ENCODE measurements around the gene ELL2. TPM values are rescaled to one million over a fixed set of nuclear protein-coding genes. Genes with fewer than 3 reads are reported as not detected.

Gene ELL2
- total and polyA plus RNA-seq, 8 donors, result 15.3 to 62.7 (median 24.3) TPM

DNA sequence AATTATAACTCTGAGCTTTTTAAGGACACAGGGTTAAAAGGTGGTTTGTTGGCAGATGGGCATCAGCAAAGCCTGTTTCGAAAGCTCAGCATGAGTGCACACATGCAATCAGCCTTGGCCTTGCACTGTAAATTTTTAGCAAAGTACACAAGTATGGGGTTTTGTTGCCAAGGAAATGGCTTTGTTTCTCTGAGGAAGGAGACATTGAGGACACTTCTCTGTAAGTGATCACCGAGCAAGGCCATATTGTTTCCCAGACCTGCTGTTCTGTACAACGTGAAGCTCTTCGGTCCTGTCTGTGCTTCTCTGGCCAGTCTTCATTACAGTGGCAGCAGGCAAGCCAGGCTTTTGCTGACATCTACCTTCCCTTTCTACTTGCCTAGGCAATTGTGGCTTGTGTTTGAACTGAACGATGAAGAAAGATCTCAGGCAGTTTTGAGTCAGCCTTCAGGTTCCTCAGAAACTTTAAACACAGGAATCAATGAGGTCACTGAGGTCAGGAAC lies 111.2 kb downstream of the ELL2 start:
- no peak overlapping the region for H3K4me3 ChIP-seq
- H3K9me3 ChIP-seq, result no peaks in the 10 kb centered on the region
- H3K36me3 ChIP-seq, result no peaks in the 10 kb centered on the region
- H3K27ac ChIP-seq, result peak overlapping the region in 1 of 2 donors; percentile 18
- intact Hi-C loops (cut with DNase I), result no loop called here
- H3K4me1 ChIP-seq, result peaks cover 0 to 5% of the 10 kb centered on the region in 2 donors
- ATAC-seq, result peak; percentile 41
- H3K27me3 ChIP-seq, result no peaks in the 10 kb centered on the region
- TF ChIP-seq, protein P1, sequence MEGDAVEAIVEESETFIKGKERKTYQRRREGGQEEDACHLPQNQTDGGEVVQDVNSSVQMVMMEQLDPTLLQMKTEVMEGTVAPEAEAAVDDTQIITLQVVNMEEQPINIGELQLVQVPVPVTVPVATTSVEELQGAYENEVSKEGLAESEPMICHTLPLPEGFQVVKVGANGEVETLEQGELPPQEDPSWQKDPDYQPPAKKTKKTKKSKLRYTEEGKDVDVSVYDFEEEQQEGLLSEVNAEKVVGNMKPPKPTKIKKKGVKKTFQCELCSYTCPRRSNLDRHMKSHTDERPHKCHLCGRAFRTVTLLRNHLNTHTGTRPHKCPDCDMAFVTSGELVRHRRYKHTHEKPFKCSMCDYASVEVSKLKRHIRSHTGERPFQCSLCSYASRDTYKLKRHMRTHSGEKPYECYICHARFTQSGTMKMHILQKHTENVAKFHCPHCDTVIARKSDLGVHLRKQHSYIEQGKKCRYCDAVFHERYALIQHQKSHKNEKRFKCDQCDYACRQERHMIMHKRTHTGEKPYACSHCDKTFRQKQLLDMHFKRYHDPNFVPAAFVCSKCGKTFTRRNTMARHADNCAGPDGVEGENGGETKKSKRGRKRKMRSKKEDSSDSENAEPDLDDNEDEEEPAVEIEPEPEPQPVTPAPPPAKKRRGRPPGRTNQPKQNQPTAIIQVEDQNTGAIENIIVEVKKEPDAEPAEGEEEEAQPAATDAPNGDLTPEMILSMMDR (IDR thresholded peaks at IDR 0.05), result no peak
- DNase-seq, result peak in 1 of 4 donors; percentile 32

DNA sequence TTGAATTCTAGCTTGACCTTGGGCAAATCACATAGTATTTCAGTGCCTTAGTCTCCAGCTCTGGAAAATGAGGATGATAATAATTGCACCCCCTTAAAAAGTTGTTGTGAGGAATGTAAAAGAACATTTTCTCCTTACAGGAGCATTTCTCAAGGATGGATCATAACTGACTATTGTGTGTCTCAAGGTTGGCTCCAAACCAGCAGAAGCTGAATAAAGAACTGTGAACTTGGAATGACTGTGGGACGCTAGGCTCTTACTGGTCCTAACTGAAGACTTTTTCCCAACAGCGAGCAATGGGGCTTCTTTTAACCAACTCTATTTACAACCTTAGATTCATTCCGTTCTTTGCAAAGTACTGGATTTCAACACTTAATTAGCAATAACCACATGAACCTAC lies 113.0 kb downstream of the ELL2 start:
- no peak overlapping the region for H3K27ac ChIP-seq
- H3K36me3 ChIP-seq, result no peaks in the 10 kb centered on the region
- ATAC-seq (no peak), DNase-seq (no peak)
- no peaks in the 10 kb centered on the region for H3K27me3 ChIP-seq
- no peaks in the 10 kb centered on the region for H3K9me3 ChIP-seq
- intact Hi-C loops (cut with DNase I), result loop anchor here in 1 of 2 donors (10.0 kb wide), 1 partner anchor 64 kb away; no protein-coding TSS in a partner anchor
- H3K4me3 ChIP-seq, result no peak overlapping the region
- H3K4me1 ChIP-seq, result peaks cover 0 to 14% of the 10 kb centered on the region in 2 donors
- TF ChIP-seq, protein P1 (IDR thresholded peaks at IDR 0.05), result no peak

DNA sequence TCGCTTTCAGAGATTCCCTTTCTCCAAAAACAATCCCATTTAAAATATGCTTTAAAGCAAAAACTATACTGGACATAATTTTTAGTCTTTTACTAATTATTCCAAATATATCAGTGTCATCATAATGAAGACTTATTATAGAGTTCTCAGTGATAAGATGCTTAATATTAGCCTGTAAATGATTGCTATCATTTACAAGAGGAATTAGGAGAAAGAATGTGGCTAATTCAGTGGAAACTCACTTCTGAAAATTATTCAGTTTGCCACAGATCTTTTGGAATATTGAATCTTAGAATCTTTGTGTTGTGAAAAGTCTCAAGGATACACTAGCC lies 114.4 kb downstream of the ELL2 start:
- DNase-seq, result no peak
- TF ChIP-seq, protein P1 (IDR thresholded peaks at IDR 0.05), result peak in 1 of 2 donors; percentile 33
- Histone ChIP-seq H3K4me1 (peaks cover 3 to 28% of the 10 kb centered on the region in 2 donors), H3K4me3 (no peak overlapping the region), H3K27ac (no peak overlapping the region), H3K27me3 (no peaks in the 10 kb centered on the region), H3K9me3 (no peaks in the 10 kb centered on the region), H3K36me3 (no peaks in the 10 kb centered on the region)
- no peak for ATAC-seq
- intact Hi-C loops (cut with DNase I), result loop anchor here in 1 of 2 donors (10.0 kb wide), 1 partner anchor 62 kb away; no protein-coding TSS in a partner anchor

DNA sequence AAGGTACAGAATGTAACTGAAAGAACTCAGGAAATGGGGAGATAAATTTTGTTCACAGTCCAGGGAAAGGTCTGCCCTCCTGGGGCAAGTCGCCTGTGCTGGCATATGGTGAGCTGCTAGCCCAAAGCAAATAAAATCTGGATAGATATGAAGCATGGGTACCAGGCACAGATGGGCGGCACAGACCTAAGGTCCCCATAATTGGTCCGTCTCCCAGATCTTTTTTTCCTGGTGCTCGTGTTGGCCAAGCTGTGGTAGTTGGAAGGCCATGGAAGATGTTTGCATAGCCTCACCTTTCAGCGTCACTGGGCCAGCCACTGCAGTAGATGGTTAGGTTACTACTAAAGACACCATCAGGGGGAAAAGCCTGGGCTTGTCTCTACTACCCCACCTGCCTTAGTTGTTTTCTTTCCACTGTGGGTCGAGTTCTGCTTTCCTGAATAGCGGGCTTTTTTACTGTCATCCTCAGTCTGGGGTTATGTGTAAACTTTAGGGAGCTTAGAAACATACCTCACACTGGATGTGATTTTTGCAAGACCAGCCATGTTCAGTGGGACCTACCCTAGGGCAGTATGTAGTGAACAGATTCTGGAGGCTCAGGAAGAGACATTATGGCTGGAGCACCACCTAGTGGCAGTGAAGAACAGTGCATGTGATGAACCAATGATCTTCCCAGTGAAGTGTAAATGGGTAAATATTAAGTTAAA lies 114.9 kb downstream of the ELL2 start:
- Histone ChIP-seq H3K4me3 (no peak overlapping the region), H3K27me3 (no peaks in the 10 kb centered on the region), H3K27ac (no peak overlapping the region), H3K9me3 (no peaks in the 10 kb centered on the region), H3K4me1 (peaks cover 8 to 33% of the 10 kb centered on the region in 2 donors), H3K36me3 (no peaks in the 10 kb centered on the region)
- intact Hi-C loops (cut with DNase I), result loop anchor here in 1 of 2 donors (10.0 kb wide), 1 partner anchor 62 kb away; no protein-coding TSS in a partner anchor
- ATAC-seq (peak; percentile 74), DNase-seq (peak in 1 of 4 donors; percentile 72)
- TF ChIP-seq, protein P1 (IDR thresholded peaks at IDR 0.05), result peak; percentile 91 to 92

DNA sequence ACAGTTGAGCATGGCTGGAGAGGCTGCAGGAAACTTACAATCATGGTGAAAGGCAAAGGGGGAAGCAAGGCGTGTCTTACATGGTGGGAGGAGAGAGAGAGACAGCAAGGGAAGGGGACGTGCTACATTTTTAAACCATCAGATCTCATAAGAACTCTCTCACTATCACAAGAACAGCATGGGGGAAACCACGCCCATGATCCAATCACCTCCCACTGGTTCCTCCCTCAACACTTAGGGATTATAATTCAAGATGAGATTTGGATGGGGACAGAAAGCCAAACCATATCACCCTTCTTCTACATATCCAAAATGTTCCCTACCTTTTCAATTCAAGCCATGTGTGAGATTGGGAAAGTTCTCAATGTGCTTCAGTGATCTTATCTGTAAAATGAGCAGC lies 116.3 kb downstream of the ELL2 start:
- Histone ChIP-seq H3K27ac (peak overlapping the region in 1 of 2 donors; percentile 85), H3K9me3 (no peaks in the 10 kb centered on the region), H3K4me1 (peaks cover 9 to 47% of the 10 kb centered on the region in 2 donors), H3K27me3 (no peaks in the 10 kb centered on the region), H3K4me3 (no peak overlapping the region), H3K36me3 (no peaks in the 10 kb centered on the region)
- intact Hi-C loops (cut with DNase I), result loop anchor here in 1 of 2 donors (10.0 kb wide), 1 partner anchor 61 kb away; no protein-coding TSS in a partner anchor
- DNase-seq, result no peak
- TF ChIP-seq, protein P1 (IDR thresholded peaks at IDR 0.05), result no peak
- no peak for ATAC-seq
